PC-9 (cell line): ENCODE data around the gene RXFP2.

ENCODE experiments used
- CTCF ChIP-seq: fragments of 200-600 bp; sonication (generic); conservative IDR thresholded peaks from 2 replicates; pipeline ENCODE4 v1.6.1; 2017; ENCODE audit warnings: mixed run types, antibody characterized with exemption, mild to moderate bottlenecking, moderate library complexity
- EZH2 ChIP-seq: fragments of 200-600 bp; sonication (generic); IDR thresholded peaks from 2 replicates; pipeline ENCODE4 v1.8.0; 2017; ENCODE audit warnings: antibody characterized with exemption, low read depth

GRCh38 chr13:31794452-31794851, 55.1 kb downstream of the RXFP2 start:
- TF ChIP-seq CTCF (no peak), EZH2 (no peak)
